SU-DHL-6 (cell line): Measurements from ENCODE around the gene TMEM151B.

Source experiments
- H2AFZ ChIP-seq: fragments of 200-600 bp; sonication (generic); 2 replicates; pipeline ENCODE4 v1.6.1; 2014; ENCODE audit warnings: low read depth, mild to moderate bottlenecking, moderate library complexity, mixed read lengths, antibody characterized with exemption, low read length; ENCODE audit not compliant: severe bottlenecking
- H3F3A ChIP-seq: fragments of 200-600 bp; shearing (Covaris generic); 2 replicates; pipeline ENCODE4 v1.6.0; 2016; ENCODE audit warnings: antibody characterized with exemption, mild to moderate bottlenecking; ENCODE audit not compliant: insufficient read depth
- H3K27ac ChIP-seq: fragments of 200-600 bp; sonication (generic); 2 replicates; pipeline ENCODE4 v1.5.1; 2016; ENCODE audit warnings: low read depth, mild to moderate bottlenecking, low read length, moderate library complexity, mixed read lengths
- H3K27me3 ChIP-seq: fragments of 200-600 bp; sonication (generic), shearing (Covaris generic); 2 replicates; pipeline ENCODE4 v1.6.0; 2014; ENCODE audit warnings: mild to moderate bottlenecking, low read length
- H3K36me3 ChIP-seq: fragments of 200-600 bp; sonication (generic); 2 replicates; pipeline ENCODE4 v1.6.1; 2014; ENCODE audit warnings: mild to moderate bottlenecking, low read length, mixed read lengths
- H3K4me2 ChIP-seq: fragments of 300-600, 200-600 bp; shearing (Covaris generic), sonication (generic); 2 replicates; pipeline ENCODE4 v1.6.0; 2014; ENCODE audit warnings: low read length, low read depth, mild to moderate bottlenecking; ENCODE audit not compliant: poor library complexity, severe bottlenecking
- H3K4me3 ChIP-seq: fragments of 200-600 bp; sonication (generic); 2 replicates; pipeline ENCODE4 v1.5.1; 2014; ENCODE audit warnings: antibody characterized with exemption, low read length, mild to moderate bottlenecking, mixed read lengths; ENCODE audit not compliant: insufficient read depth, poor library complexity, severe bottlenecking
- H3K79me2 ChIP-seq: fragments of 200-600 bp; sonication (generic); 2 replicates; pipeline ENCODE4 v1.6.1; 2014; ENCODE audit warnings: mild to moderate bottlenecking, low read length, moderate library complexity; ENCODE audit not compliant: insufficient read depth
- H3K9ac ChIP-seq: fragments of 200-600 bp; sonication (generic); 2 replicates; pipeline ENCODE4 v1.7.0; 2014; ENCODE audit warnings: mild to moderate bottlenecking, low read length
- H3K9me2 ChIP-seq: fragments of 200-600 bp; sonication (generic); replicated peaks from 2 replicates; pipeline ENCODE4 v1.6.1; 2014; ENCODE audit warnings: low read length; ENCODE audit not compliant: insufficient read depth
- H3K9me3 ChIP-seq: fragments of 200-600 bp; sonication (generic); 2 replicates; pipeline ENCODE4 v1.6.1; 2014; ENCODE audit warnings: low read length, mixed read lengths; ENCODE audit not compliant: insufficient read depth
- H4K20me1 ChIP-seq: fragments of 200-600 bp; sonication (generic); 2 replicates; pipeline ENCODE4 v1.6.1; 2014; ENCODE audit warnings: low read depth, mild to moderate bottlenecking, antibody characterized with exemption, low read length, moderate library complexity, mixed read lengths
- CTCF ChIP-seq: fragments of 200-600 bp; sonication (generic); IDR thresholded peaks from one replicate; pipeline ENCODE4 v1.5.1; 2017; ENCODE audit warnings: antibody characterized with exemption, mild to moderate bottlenecking, low read length, moderate library complexity; ENCODE audit not compliant: insufficient read depth, poor library complexity, severe bottlenecking
- EZH2phosphoT487 ChIP-seq: fragments of 200-600 bp; sonication (generic), shearing (Covaris generic); conservative IDR thresholded peaks from 2 replicates; pipeline ENCODE4 v1.6.1; 2018; ENCODE audit warnings: mild to moderate bottlenecking, antibody characterized with exemption, low read length, moderate library complexity, mixed read lengths

TMEM151B gene

DNA sequence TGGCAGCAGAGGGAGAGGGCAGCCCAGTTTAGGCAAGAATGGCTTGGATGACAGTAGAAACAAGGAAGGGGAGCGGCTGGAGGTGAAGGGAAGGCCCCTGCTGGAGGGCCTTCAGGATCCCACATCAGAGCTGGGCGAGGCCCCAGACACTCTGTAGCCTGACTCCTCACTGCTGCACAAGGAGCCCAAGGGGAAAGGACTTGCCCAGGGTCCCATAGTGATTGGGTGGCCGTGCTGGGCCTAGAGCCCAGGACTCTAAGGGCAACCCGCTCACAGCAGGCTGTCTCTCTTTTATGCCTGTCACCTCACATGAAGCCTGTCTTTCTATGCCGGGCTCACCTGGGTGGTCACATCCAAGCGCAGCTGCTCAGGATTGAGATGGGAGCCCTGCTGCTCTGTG, 33.6 kb downstream of the TMEM151B start:
- H3K9me2 ChIP-seq = no peaks in the 10 kb centered on the region
- no peak overlapping the region for H3K4me2 ChIP-seq
- H3K79me2 ChIP-seq = no peaks in the 10 kb centered on the region
- TF ChIP-seq CTCF (no peak), EZH2phosphoT487 (no peak)
- no peak overlapping the region for H3K4me3 ChIP-seq
- no peaks in the 10 kb centered on the region for H4K20me1 ChIP-seq
- no peak overlapping the region for H2AFZ ChIP-seq
- no peaks in the 10 kb centered on the region for H3F3A ChIP-seq
- H3K9ac ChIP-seq = no peak overlapping the region
- H3K36me3 ChIP-seq = no peaks in the 10 kb centered on the region
- H3K27me3 ChIP-seq = no peaks in the 10 kb centered on the region
- no peak overlapping the region for H3K27ac ChIP-seq
- no peaks in the 10 kb centered on the region for H3K9me3 ChIP-seq

GRCh38 chr6:44304282-44305199, 34.3 kb downstream of the TMEM151B start:
- no peak overlapping the region for H2AFZ ChIP-seq
- no peak overlapping the region for H3K9ac ChIP-seq
- TF ChIP-seq CTCF (peak; percentile 82), EZH2phosphoT487 (no peak)
- H3K9me3 ChIP-seq = no peaks in the 10 kb centered on the region
- no peaks in the 10 kb centered on the region for H3K9me2 ChIP-seq
- no peaks in the 10 kb centered on the region for H4K20me1 ChIP-seq
- H3K27me3 ChIP-seq = no peaks in the 10 kb centered on the region
- no peak overlapping the region for H3K4me2 ChIP-seq
- no peak overlapping the region for H3K4me3 ChIP-seq
- H3K27ac ChIP-seq = no peak overlapping the region
- no peaks in the 10 kb centered on the region for H3F3A ChIP-seq
- H3K79me2 ChIP-seq = no peaks in the 10 kb centered on the region
- no peaks in the 10 kb centered on the region for H3K36me3 ChIP-seq

GRCh38 chr6:44305200-44305725, 35.0 kb downstream of the TMEM151B start:
- Histone ChIP-seq H3K79me2 (no peaks in the 10 kb centered on the region), H3K4me3 (no peak overlapping the region), H3K27ac (no peak overlapping the region), H3K36me3 (no peaks in the 10 kb centered on the region), H3K4me2 (no peak overlapping the region), H3K9ac (no peak overlapping the region), H4K20me1 (no peaks in the 10 kb centered on the region), H3K9me3 (no peaks in the 10 kb centered on the region), H3F3A (no peaks in the 10 kb centered on the region), H3K27me3 (no peaks in the 10 kb centered on the region), H2AFZ (no peak overlapping the region), H3K9me2 (no peaks in the 10 kb centered on the region)
- no peak for TF ChIP-seq EZH2phosphoT487
- TF ChIP-seq CTCF = no peak
